SU-DHL-6 (cell line): ENCODE data around the gene COX5A.

ENCODE experiments used
- CTCF ChIP-seq: fragments of 200-600 bp; sonication (generic); IDR thresholded peaks from one replicate; pipeline ENCODE4 v1.5.1; 2017; ENCODE audit warnings: antibody characterized with exemption, mild to moderate bottlenecking, low read length, moderate library complexity; ENCODE audit not compliant: insufficient read depth, poor library complexity, severe bottlenecking
- EZH2phosphoT487 ChIP-seq: fragments of 200-600 bp; sonication (generic), shearing (Covaris generic); conservative IDR thresholded peaks from 2 replicates; pipeline ENCODE4 v1.6.1; 2018; ENCODE audit warnings: mild to moderate bottlenecking, antibody characterized with exemption, low read length, moderate library complexity, mixed read lengths

DNA sequence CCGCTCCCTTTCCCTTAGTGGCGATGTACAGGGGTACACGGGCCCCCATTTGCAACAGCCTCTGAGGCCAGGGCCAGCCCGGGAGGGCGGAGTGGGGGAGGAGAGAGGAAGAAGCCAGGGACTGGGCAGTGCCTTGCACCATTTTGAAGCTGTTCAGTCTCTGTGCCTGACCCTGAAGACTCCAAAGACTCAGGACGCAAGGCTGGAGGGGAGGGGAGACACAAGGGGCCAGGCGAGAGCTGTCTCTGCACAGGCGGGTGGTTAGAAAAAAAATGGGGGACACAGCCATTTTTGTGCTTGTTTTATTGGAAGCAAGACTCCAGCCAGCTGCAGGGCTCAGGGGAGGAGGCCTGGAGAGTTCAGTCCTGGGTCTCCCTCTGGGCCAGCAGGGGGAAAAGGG, 17.1 kb upstream of the COX5A start:
- TF ChIP-seq EZH2phosphoT487, result no peak
- no peak for TF ChIP-seq CTCF
